Stimulated activated CD4-positive, alpha-beta T cell treated with anti-CD3 and anti-CD28 coated beads, TNF-alpha, amount 100 ng/mL, for 24 hours (primary cell): ENCODE results near the gene HOXB13.

ENCODE experiments used
- DNase-seq, 3 experiments: peaks; one replicate each; pipeline ENCODE4 v3.0.0-alpha.2; 2020; ENCODE audit warnings: low read depth in 3 of 3

The HOXB13 gene

GRCh38 chr17:48748718-48749566 is 20.4 kb upstream of the HOXB13 start:
- DNase-seq: no peak

DNA sequence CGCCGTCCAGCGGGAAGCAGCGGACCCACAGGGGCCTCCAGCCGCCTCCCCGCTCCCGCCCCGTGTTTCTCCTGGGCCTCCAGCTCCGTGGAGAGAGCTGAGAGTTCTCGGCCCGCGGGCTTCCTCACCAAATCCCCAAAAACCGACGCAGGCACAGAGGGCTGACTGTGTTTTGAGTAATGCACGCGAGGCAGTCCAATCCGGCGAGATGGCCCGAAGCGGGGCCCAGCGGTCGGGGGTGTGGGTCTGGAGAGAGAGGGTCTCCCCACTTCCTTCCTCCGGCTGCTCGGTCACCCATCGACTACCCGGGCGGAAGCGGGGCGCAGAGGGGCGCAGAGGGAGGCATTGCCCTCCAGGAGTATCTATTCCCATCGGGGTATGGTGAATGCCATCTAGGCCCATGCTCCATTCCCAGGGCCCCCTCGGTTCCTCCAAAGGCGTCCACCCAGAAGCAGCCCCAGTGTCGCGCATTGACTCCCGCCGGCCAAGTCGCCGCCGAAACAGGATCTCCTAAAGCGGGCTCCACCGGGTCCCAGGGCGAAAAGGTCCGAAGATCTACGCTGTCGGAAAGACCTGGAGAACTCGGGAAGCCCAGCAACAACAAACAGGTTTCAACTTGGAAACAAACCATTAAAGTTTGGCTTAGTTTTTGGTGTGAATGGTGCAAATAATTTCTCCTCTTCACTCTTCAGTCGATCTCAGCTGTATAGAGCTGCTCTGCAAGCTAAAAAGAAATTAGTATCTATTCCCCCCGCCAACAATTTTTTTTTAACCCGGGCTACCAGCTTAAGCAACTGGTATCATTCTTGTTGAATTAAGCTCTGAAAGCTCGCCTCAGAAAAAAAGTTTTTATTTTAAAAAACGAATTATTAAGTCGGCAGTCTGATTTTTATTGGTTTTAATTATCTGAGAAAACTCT is 19.2 kb upstream of the HOXB13 start:
- DNase-seq: no peak

GRCh38 chr17:48746916-48747444 is 18.4 kb upstream of the HOXB13 start:
- DNase-seq: no peak

DNA sequence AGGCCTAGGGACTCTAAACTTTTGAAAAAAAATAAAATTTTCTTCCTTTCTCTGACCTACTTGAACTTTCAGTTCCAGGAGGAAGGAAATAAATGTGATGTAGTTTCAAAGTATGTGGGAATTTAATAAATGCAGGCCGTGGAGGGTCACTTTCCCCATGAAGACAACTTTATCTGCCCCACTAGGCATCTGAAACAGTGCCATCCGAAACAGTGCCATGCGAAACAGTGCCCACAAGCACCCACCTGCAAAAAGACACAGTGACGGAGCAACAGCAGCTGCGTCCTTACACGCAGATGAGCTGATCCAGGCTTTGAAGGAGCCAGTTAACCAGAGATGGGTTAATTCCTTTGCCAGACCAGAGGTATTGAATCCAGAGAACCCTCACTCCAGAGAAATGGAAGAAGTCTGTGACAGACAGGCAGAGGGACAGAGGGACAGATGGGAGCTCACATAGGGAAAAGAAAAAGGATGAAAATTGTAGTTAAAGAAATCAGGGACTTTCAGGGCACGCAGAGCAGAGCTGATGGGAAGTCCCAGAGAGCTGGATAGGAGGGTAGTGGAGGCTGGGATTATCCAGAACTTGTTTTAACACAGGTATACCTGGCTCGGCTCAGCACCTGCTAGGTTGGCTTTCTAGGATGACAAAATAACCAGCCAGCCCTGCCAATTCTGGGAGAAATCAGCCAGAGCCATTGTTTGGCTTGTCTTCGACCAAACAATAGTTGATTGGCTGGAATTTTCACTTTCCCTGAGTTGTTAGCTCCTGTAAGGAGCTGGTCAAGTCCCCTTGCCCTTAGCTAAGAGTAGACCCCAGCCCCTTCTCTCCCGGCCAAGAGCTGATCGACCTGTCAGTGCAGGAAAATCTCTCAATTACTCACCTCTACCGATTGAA is 17.1 kb upstream of the HOXB13 start:
- DNase-seq: no peak

GRCh38 chr17:48740537-48740936 is 12.0 kb upstream of the HOXB13 start:
- no peak for DNase-seq

DNA sequence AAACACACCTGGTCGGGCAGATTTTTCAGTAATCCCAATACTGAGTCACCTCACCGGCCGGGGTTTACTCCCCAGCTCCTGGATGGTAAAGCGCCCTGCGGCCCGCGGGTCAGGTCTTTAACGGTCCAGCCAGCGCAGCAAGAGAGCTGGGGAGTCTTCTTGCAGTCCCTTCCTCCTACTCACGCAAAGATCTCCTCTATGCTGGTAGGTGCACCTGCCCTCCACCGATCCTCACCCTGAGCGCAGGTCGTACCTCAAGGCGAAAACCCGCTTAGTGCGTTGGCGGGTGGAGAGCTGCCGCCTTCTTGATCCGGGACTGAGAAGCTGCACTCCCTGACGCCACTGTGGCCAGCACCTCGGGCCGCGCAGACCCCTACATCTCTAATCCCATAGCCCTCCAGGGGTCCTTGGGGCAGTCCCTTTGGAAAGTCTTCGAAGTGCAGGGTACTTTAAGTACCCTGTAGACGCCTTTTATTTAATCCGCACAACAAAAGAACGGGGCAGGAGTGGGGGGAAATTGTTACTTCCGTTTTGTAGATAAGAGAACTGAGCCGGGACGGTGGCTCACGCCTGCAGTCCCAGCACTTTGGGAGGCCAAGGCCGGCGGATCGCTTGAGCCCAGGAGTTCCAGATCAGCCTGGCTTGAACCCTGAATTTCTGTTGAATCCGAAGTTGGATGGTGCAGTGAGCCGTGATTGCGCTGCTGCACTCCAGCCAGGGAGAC is 10.4 kb upstream of the HOXB13 start:
- no peak for DNase-seq

- no peak for DNase-seq
These were observed 9.9 kb upstream of the HOXB13 start for GRCh38 chr17:48738424-48738802.

GRCh38 chr17:48737330-48738043 is 8.9 kb upstream of the HOXB13 start:
- DNase-seq: no peak

DNA sequence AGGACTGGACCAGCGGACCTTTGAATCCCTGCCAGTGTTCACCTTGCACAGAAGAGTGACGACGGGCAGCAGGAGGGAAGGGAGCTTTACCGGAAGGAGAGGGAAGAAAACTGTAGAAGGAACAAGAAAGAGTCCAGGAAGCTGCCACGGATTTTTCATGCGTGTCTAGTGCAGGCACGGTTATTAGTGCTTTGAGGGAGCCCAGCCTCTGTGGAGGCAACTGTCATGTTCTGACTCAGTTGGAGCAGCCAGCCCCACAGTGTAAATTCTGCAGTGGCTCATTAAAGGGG is 6.5 kb upstream of the HOXB13 start:
- no peak for DNase-seq

DNA sequence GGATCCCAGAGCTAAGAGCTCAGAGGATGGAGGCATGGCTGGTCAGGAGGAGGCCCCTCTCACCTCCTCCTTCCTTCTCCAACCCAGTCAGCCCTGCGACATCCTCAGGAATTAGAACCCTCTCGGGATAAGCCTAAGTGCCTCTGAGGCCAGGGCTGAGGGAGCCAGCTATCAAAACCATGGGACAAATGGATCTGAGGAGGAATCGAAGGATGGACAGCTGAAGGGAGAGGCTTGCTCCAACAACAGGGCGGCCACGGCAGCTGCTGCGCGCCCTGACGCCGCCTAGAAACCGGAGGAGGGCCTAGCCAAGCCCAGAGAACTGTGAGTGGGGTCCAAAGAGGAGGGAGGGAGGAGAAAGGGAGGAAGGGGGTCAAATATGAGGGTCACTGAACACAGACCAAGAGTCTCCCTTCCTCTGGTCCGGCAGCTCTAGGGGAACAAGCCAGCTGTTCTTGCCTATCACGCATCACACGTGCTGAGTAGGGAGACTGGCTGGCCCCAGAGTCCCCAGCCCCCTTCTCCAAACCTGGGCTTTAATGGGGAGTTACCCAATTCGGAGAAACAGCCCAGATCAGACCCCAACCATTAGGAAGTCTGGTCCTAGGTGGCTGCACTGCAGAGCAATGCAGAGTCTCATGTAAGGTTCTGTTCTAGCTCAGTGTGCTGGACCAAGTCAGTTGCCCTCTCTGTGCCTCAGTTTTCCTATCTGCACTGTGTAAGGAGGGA is 5.9 kb upstream of the HOXB13 start:
- no peak for DNase-seq

DNA sequence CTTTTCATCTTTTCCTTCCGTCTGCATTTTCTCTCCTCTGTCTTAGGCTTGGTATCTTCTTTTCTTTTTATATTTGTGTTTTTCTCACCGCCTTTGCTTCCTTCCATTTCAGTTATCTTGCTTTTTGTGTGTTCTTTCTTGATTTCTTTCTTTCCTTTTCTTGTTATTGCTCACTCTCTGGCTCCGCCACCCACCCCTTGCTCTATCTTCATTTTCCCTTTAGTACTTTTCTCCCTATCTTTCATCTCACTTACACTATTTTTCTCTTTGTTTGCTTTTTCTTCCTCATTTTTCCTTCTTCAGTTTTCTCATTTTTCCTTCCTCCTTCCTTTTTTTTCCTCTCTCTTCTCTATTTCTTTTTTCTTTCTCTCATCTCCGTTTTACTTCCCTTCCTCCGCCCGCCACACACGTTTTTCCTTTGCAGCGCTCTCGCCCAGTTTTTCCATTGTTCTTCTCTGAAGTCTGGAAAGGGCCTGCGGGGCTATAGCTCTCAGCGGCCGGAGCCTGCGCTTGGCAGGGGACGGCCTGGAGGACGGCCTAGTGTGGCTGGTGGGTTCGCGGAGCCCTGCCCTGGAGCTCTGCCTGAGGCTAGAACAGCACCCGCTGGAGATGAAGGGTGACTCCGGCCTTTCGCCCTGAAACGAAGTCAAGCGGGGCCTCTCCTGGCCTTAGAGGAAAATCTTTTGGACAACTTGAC is 5.2 kb upstream of the HOXB13 start:
- DNase-seq: no peak

GRCh38 chr17:48732688-48733629 is 4.4 kb upstream of the HOXB13 start:
- no peak for DNase-seq

DNA sequence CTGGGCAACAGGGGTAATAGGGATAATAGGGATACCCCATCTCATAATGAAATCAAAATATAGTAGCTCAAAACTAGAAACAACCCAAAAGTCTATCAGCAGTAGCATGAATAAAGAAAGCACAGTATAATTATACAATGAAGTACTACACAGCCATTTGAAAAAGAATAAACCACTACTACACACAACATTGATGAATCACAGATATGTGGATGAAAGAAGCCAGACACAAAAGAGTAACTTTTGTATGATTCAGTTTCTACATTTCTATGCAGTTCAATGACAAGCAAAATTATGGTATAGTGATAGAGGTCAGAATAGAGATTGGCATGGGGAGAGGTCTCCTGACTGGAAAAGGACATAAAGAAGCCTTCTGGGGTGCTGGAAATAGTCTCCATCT is 2.8 kb upstream of the HOXB13 start:
- DNase-seq: no peak

GRCh38 chr17:48730240-48730550 is 1.6 kb upstream of the HOXB13 start:
- DNase-seq: no peak

- DNase-seq: no peak
These were observed 1.0 kb upstream of the HOXB13 start for GRCh38 chr17:48729335-48730239.

DNA sequence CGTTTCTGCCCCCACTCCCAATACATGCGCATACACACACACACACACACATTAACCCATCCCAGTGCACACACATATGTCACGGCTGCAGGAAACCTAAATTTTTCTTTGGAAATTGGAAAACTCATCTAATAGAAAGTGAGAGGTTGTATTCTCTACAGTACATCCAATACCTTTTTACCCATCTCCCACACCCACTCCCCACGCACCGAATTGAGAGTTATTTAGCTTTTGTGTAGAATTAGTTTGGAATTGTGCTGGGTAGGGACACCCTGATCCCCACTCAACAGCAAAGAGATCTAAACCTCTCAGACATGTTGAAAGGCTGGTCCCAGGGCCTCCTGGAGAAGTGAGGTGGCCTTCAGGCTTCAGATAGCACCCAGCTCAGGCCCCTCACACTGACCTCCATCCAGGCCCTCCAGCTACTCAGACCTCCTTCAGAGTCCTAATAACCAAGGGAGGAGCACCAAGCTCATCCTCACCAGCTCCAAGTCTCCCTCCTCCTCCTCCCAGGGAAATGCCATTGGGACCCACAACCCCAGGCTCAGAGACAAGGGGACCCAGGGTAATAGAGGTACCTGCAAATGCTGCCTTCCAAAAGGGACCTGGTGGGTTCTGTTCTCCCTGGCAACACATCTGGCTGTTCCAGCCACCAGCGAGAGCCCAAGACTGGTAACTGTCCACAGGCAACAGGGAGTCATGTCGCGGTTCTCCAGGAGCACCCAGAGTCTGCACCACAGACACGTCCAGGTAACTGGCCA is 955 bp downstream of the HOXB13 start:
- no peak for DNase-seq
